ENCODE results near the gene AP1S1.
"Not testable (repeated sequence)": the region's sequence is repeated elsewhere in the genome, so short reads cannot be mapped to it uniquely, and the experiment has no call there.

Gene AP1S1

GRCh38 chr7:101126651-101127459 is 27.4 kb upstream of the AP1S1 start, which contains the start of gene SERPINE1:
Gene SERPINE1, plus strand, starts transcription at chr7:101127104. Its CDS starts 1,290 bp downstream, at chr7:101128394.
- Histone ChIP-seq H3K4me3 (ENCODE audit: low read depth, low read length) (peak within 1 kb of the TSS; percentile 27), H3K27me3 (ENCODE audit: control insufficient read depth, insufficient read depth, low read length) (no peaks in the 10 kb centered on the region), H3K4me1 (ENCODE audit: control insufficient read depth, insufficient read depth, low read length) (peaks cover 13% of the 10 kb centered on the region), H3K36me3 (ENCODE audit: control insufficient read depth, insufficient read depth, low read length) (no peaks in the 10 kb centered on the region), H3K9ac (ENCODE audit: low read depth, low read length) (peak within 1 kb of the TSS; percentile 37), H3K9me3 (ENCODE audit: control insufficient read depth, insufficient read depth, low read length) (no peaks in the 10 kb centered on the region)

- Histone ChIP-seq H3K27me3 (ENCODE audit: control insufficient read depth, insufficient read depth, low read length) (no peaks in the 10 kb centered on the region), H3K4me3 (ENCODE audit: low read depth, low read length) (peak overlapping the region; percentile 27), H3K36me3 (ENCODE audit: control insufficient read depth, insufficient read depth, low read length) (no peaks in the 10 kb centered on the region), H3K4me1 (ENCODE audit: control insufficient read depth, insufficient read depth, low read length) (peaks cover 11% of the 10 kb centered on the region), H3K9ac (ENCODE audit: low read depth, low read length) (peak overlapping the region; percentile 37), H3K9me3 (ENCODE audit: control insufficient read depth, insufficient read depth, low read length) (no peaks in the 10 kb centered on the region)
Observed at GRCh38 chr7:101127460-101128039, 26.7 kb upstream of the AP1S1 start.

GRCh38 chr7:101128040-101128834 is 26.0 kb upstream of the AP1S1 start:
- no peaks in the 10 kb centered on the region for H3K27me3 ChIP-seq (ENCODE audit: control insufficient read depth, insufficient read depth, low read length)
- peaks cover 11% of the 10 kb centered on the region for H3K4me1 ChIP-seq (ENCODE audit: control insufficient read depth, insufficient read depth, low read length)
- no peaks in the 10 kb centered on the region for H3K36me3 ChIP-seq (ENCODE audit: control insufficient read depth, insufficient read depth, low read length)
- H3K4me3 ChIP-seq (ENCODE audit: low read depth, low read length), result no peak overlapping the region
- H3K9ac ChIP-seq (ENCODE audit: low read depth, low read length), result no peak overlapping the region
- no peaks in the 10 kb centered on the region for H3K9me3 ChIP-seq (ENCODE audit: control insufficient read depth, insufficient read depth, low read length)

GRCh38 chr7:101129603-101130117 is 24.6 kb upstream of the AP1S1 start:
- H3K4me3 ChIP-seq (ENCODE audit: low read depth, low read length), result no peak overlapping the region
- no peaks in the 10 kb centered on the region for H3K27me3 ChIP-seq (ENCODE audit: control insufficient read depth, insufficient read depth, low read length)
- no peak overlapping the region for H3K9ac ChIP-seq (ENCODE audit: low read depth, low read length)
- peaks cover 15% of the 10 kb centered on the region for H3K4me1 ChIP-seq (ENCODE audit: control insufficient read depth, insufficient read depth, low read length)
- H3K36me3 ChIP-seq (ENCODE audit: control insufficient read depth, insufficient read depth, low read length), result no peaks in the 10 kb centered on the region
- no peaks in the 10 kb centered on the region for H3K9me3 ChIP-seq (ENCODE audit: control insufficient read depth, insufficient read depth, low read length)

GRCh38 chr7:101132626-101133600 is 21.4 kb upstream of the AP1S1 start:
- H3K9me3 ChIP-seq (ENCODE audit: control insufficient read depth, insufficient read depth, low read length); H3K27me3 ChIP-seq (ENCODE audit: control insufficient read depth, insufficient read depth, low read length); H3K4me1 ChIP-seq (ENCODE audit: control insufficient read depth, insufficient read depth, low read length); H3K9ac ChIP-seq (ENCODE audit: low read depth, low read length); H3K4me3 ChIP-seq (ENCODE audit: low read depth, low read length); H3K36me3 ChIP-seq (ENCODE audit: control insufficient read depth, insufficient read depth, low read length): not testable (repeated sequence)

GRCh38 chr7:101133621-101134398 is 20.5 kb upstream of the AP1S1 start:
- Histone ChIP-seq H3K4me1 (ENCODE audit: control insufficient read depth, insufficient read depth, low read length) (peaks cover 4% of the 10 kb centered on the region), H3K36me3 (ENCODE audit: control insufficient read depth, insufficient read depth, low read length) (peaks cover 4% of the 10 kb centered on the region), H3K4me3 (ENCODE audit: low read depth, low read length) (no peak overlapping the region), H3K9ac (ENCODE audit: low read depth, low read length) (no peak overlapping the region), H3K27me3 (ENCODE audit: control insufficient read depth, insufficient read depth, low read length) (no peaks in the 10 kb centered on the region), H3K9me3 (ENCODE audit: control insufficient read depth, insufficient read depth, low read length) (no peaks in the 10 kb centered on the region)

GRCh38 chr7:101134399-101134980 is 19.8 kb upstream of the AP1S1 start:
- Histone ChIP-seq H3K9ac (ENCODE audit: low read depth, low read length) (no peak overlapping the region), H3K4me3 (ENCODE audit: low read depth, low read length) (no peak overlapping the region), H3K36me3 (ENCODE audit: control insufficient read depth, insufficient read depth, low read length) (peaks cover 4% of the 10 kb centered on the region), H3K4me1 (ENCODE audit: control insufficient read depth, insufficient read depth, low read length) (peaks cover 4% of the 10 kb centered on the region), H3K9me3 (ENCODE audit: control insufficient read depth, insufficient read depth, low read length) (no peaks in the 10 kb centered on the region), H3K27me3 (ENCODE audit: control insufficient read depth, insufficient read depth, low read length) (no peaks in the 10 kb centered on the region)

- H3K27me3 ChIP-seq (ENCODE audit: control insufficient read depth, insufficient read depth, low read length), result no peaks in the 10 kb centered on the region
- H3K36me3 ChIP-seq (ENCODE audit: control insufficient read depth, insufficient read depth, low read length), result peaks cover 4% of the 10 kb centered on the region
- H3K4me3 ChIP-seq (ENCODE audit: low read depth, low read length), result no peak overlapping the region
- H3K4me1 ChIP-seq (ENCODE audit: control insufficient read depth, insufficient read depth, low read length), result peaks cover 7% of the 10 kb centered on the region
- no peaks in the 10 kb centered on the region for H3K9me3 ChIP-seq (ENCODE audit: control insufficient read depth, insufficient read depth, low read length)
- H3K9ac ChIP-seq (ENCODE audit: low read depth, low read length), result no peak overlapping the region
Observed at GRCh38 chr7:101137651-101138212, 16.5 kb upstream of the AP1S1 start.

GRCh38 chr7:101138213-101138870 is 15.9 kb upstream of the AP1S1 start:
- Histone ChIP-seq H3K9me3 (ENCODE audit: control insufficient read depth, insufficient read depth, low read length) (no peaks in the 10 kb centered on the region), H3K9ac (ENCODE audit: low read depth, low read length) (no peak overlapping the region), H3K27me3 (ENCODE audit: control insufficient read depth, insufficient read depth, low read length) (no peaks in the 10 kb centered on the region), H3K36me3 (ENCODE audit: control insufficient read depth, insufficient read depth, low read length) (peaks cover 4% of the 10 kb centered on the region), H3K4me1 (ENCODE audit: control insufficient read depth, insufficient read depth, low read length) (peaks cover 7% of the 10 kb centered on the region), H3K4me3 (ENCODE audit: low read depth, low read length) (peak overlapping the region; percentile 24)

- Histone ChIP-seq H3K4me3 (ENCODE audit: low read depth, low read length) (no peak overlapping the region), H3K4me1 (ENCODE audit: control insufficient read depth, insufficient read depth, low read length) (peaks cover 3% of the 10 kb centered on the region), H3K27me3 (ENCODE audit: control insufficient read depth, insufficient read depth, low read length) (no peaks in the 10 kb centered on the region), H3K9me3 (ENCODE audit: control insufficient read depth, insufficient read depth, low read length) (no peaks in the 10 kb centered on the region), H3K9ac (ENCODE audit: low read depth, low read length) (no peak overlapping the region), H3K36me3 (ENCODE audit: control insufficient read depth, insufficient read depth, low read length) (peaks cover 4% of the 10 kb centered on the region)
Observed at GRCh38 chr7:101140339-101140699, 14.0 kb upstream of the AP1S1 start.

Measured in iPS-15b (cell line).